ENCODE results near the gene DSCAML1. TPM values are rescaled to one million over a fixed set of nuclear protein-coding genes. Genes with fewer than 3 reads are reported as not detected.

The DSCAML1 gene
- total RNA-seq, 1 experiment from 2014 or later, result 0.15 TPM

- no peak overlapping the region for H2BK12ac ChIP-seq (ENCODE audit: insufficient read length, low read depth, low read length)
- no peak for DNase-seq
- peak overlapping the region in 1 of 3 experiments; percentile 51; a peak in 1 of 7 replicates for H3K27ac Mint-ChIP-seq
- no peaks in the 10 kb centered on the region for H3K23me2 ChIP-seq (ENCODE audit: insufficient read length, low read depth, low read length, poor library complexity, severe bottlenecking)
- no peak overlapping the region for H4K91ac ChIP-seq (ENCODE audit: insufficient read length, low read depth, low read length)
- H2AK5ac ChIP-seq (ENCODE audit: insufficient read length, low read length), result no peak overlapping the region
- no peak overlapping the region for H3K4ac ChIP-seq (ENCODE audit: low read depth, low read length)
- peaks cover 16 to 23% of the 10 kb centered on the region in 2 experiments for H3K4me1 Mint-ChIP-seq
- H4K20me1 ChIP-seq (ENCODE audit: control insufficient read depth, insufficient read depth, insufficient read length), result no peaks in the 10 kb centered on the region
- no peak for TF ChIP-seq CTCF (conservative IDR thresholded peaks at IDR 0.05)
- H3K27ac ChIP-seq (ENCODE audit: insufficient read length, low read depth, low read length), result no peak overlapping the region
- no peak overlapping the region for H2BK5ac ChIP-seq (ENCODE audit: insufficient read length, low read length)
- H3K56ac ChIP-seq (ENCODE audit: insufficient read length, low read depth, low read length), result no peak overlapping the region
- no peak overlapping the region for H2AFZ ChIP-seq (ENCODE audit: low read length)
- H3K79me1 ChIP-seq (ENCODE audit: insufficient read depth, low read depth, low read length, poor library complexity, severe bottlenecking), result no peaks in the 10 kb centered on the region
- no peak overlapping the region for H3K4me3 Mint-ChIP-seq
- H2BK15ac ChIP-seq (ENCODE audit: low read depth, low read length), result no peak overlapping the region
- no peak overlapping the region for H3K14ac ChIP-seq (ENCODE audit: insufficient read depth, low read length)
- H3K9me3 ChIP-seq (ENCODE audit: control insufficient read depth, low read depth, low read length), result no peaks in the 10 kb centered on the region
- H3T11ph ChIP-seq (ENCODE audit: low read length), result no peak overlapping the region
- H2BK20ac ChIP-seq (ENCODE audit: low read depth, low read length, poor library complexity, severe bottlenecking), result no peak overlapping the region
- no peak overlapping the region for H2BK120ac ChIP-seq (ENCODE audit: low read depth, low read length, poor library complexity, severe bottlenecking)
- H3K36me3 Mint-ChIP-seq (ENCODE audit: insufficient read depth in 1 of 3, low read depth in 3 of 3), result no peaks in the 10 kb centered on the region
- H3K4me1 ChIP-seq (ENCODE audit: insufficient read depth, low read length), result no peaks in the 10 kb centered on the region
- H3K79me2 ChIP-seq (ENCODE audit: insufficient read depth, low read length), result no peaks in the 10 kb centered on the region
- no peaks in the 10 kb centered on the region for H3K9me3 Mint-ChIP-seq
- H4K5ac ChIP-seq (ENCODE audit: insufficient read length, low read depth, low read length), result no peak overlapping the region
- no peak overlapping the region for H3K9ac ChIP-seq (ENCODE audit: extremely low read depth, insufficient read length, low read length)
- H4K8ac ChIP-seq (replicated peaks; ENCODE audit: insufficient read length, low read depth, low read length), result no peak overlapping the region
- H3K4me2 ChIP-seq (ENCODE audit: insufficient read depth, insufficient read length, low read length), result no peak overlapping the region
- H3K27me3 Mint-ChIP-seq (ENCODE audit: low read depth), result peaks cover 19% of the 10 kb centered on the region
- no peaks in the 10 kb centered on the region for H3K27me3 ChIP-seq (ENCODE audit: insufficient read depth, low read length)
- H3K18ac ChIP-seq (ENCODE audit: insufficient read length, low read depth, low read length), result no peak overlapping the region
- H3K23ac ChIP-seq (ENCODE audit: insufficient read length, low read depth, low read length), result no peak overlapping the region
- WGBS (ENCODE audit: extremely low coverage, insufficient read length, low lambda C conversion rate), result no CpG with 5 or more reads among the region's 4 CpGs
These were observed 43.0 kb downstream of the DSCAML1 start for GRCh38 chr11:117754030-117754429.

Measured in H9 (cell line).